ENCODE measurements around the gene CHRNA3.

Gene CHRNA3

GRCh38 chr15:78620527-78621421 is at the start of gene CHRNA3:
Gene CHRNA3, minus strand, starts transcription at chr15:78620996. Its CDS starts 202 bp downstream, at chr15:78620794.
- no peak for DNase-seq

- no peak for DNase-seq
Measured at GRCh38 chr15:78668987-78669386, 48.2 kb upstream of the CHRNA3 start.

- DNase-seq: no peak
Measured at GRCh38 chr15:78667578-78668236, 46.9 kb upstream of the CHRNA3 start.

- DNase-seq: no peak
Measured at GRCh38 chr15:78666010-78666409, 45.2 kb upstream of the CHRNA3 start.

GRCh38 chr15:78663703-78664102 is 42.9 kb upstream of the CHRNA3 start:
- DNase-seq: no peak

- DNase-seq: no peak
Measured at GRCh38 chr15:78662028-78662427, 41.2 kb upstream of the CHRNA3 start.

GRCh38 chr15:78661001-78661400 is 40.2 kb upstream of the CHRNA3 start:
- DNase-seq: no peak

GRCh38 chr15:78660584-78660983 is 39.8 kb upstream of the CHRNA3 start:
- no peak for DNase-seq

GRCh38 chr15:78658823-78659222 is 38.0 kb upstream of the CHRNA3 start:
- no peak for DNase-seq

- DNase-seq: no peak
Measured at GRCh38 chr15:78654272-78654671, 33.5 kb upstream of the CHRNA3 start.

- DNase-seq: no peak
Measured at GRCh38 chr15:78651930-78652615, 31.3 kb upstream of the CHRNA3 start.

GRCh38 chr15:78651007-78651406 is 30.2 kb upstream of the CHRNA3 start:
- DNase-seq: no peak

GRCh38 chr15:78650022-78650421 is 29.2 kb upstream of the CHRNA3 start:
- DNase-seq: no peak

GRCh38 chr15:78645009-78645408 is 24.2 kb upstream of the CHRNA3 start:
- no peak for DNase-seq

GRCh38 chr15:78642331-78642730 is 21.5 kb upstream of the CHRNA3 start:
- no peak for DNase-seq

GRCh38 chr15:78641749-78642275 is 21.0 kb upstream of the CHRNA3 start:
- no peak for DNase-seq

- DNase-seq: no peak
Measured at GRCh38 chr15:78641102-78641748, 20.4 kb upstream of the CHRNA3 start, which contains the start of gene CHRNB4. Gene CHRNB4, minus strand, starts transcription at chr15:78641210. Its CDS starts 77 bp downstream, at chr15:78641133.

GRCh38 chr15:78640527-78641101 is 19.8 kb upstream of the CHRNA3 start:
- no peak for DNase-seq

GRCh38 chr15:78638658-78639314 is 18.0 kb upstream of the CHRNA3 start:
- DNase-seq: peak; percentile 20

GRCh38 chr15:78637776-78638435 is 17.1 kb upstream of the CHRNA3 start:
- DNase-seq: no peak

- DNase-seq: no peak
Measured at GRCh38 chr15:78636378-78636859, 15.6 kb upstream of the CHRNA3 start.
